PC-3 (cell line): ENCODE measurements around the gene CDC25A. TPM values are rescaled to one million over a fixed set of nuclear protein-coding genes. Genes with fewer than 3 reads are reported as not detected.

Source experiments
- ATAC-seq: fragments of 200-7000 bp; cut with Tn5 transposase; 2 replicates; pipeline ENCODE4 v1.9.1; 2020; ENCODE audit warnings: mild to moderate bottlenecking, moderate library complexity
- BruUV-seq: library from RNA; stranded (reverse); fragments of 400-500 nt; replicated peaks from 2 replicates; lab custom pipeline; 2021; lab: Mats Ljungman, UMichigan
- CTCF ChIA-PET: fragments of 300-600 bp; sonication (Branson Sonifier 250); formaldehyde crosslinking; loops from one replicate; lab custom pipeline; 2022; ENCODE audit warnings: antibody characterized with exemption; lab: Charles Lee
- POLR2A ChIA-PET: fragments of 300-600 bp; sonication (Branson Sonifier 250); formaldehyde crosslinking; loops from one replicate; lab custom pipeline; 2022; ENCODE audit warnings: antibody characterized with exemption; ENCODE audit not compliant: unreplicated experiment; lab: Charles Lee
- DNase-seq: peaks from one replicate; pipeline ENCODE4 v3.0.0-alpha.2; 2015
- H2AFZ ChIP-seq: fragments of 300-600 bp; sonication (generic); 2 replicates; pipeline ENCODE4 v1.6.0; 2016; ENCODE audit warnings: antibody characterized with exemption, low read length
- H3F3A ChIP-seq: fragments of 300-600 bp; sonication (generic); one replicate; pipeline ENCODE4 v1.6.0; 2017; ENCODE audit warnings: antibody characterized with exemption, low read length, control low read depth, mild to moderate bottlenecking; ENCODE audit not compliant: unreplicated experiment
- H3K27ac ChIP-seq: fragments of 300-600 bp; sonication (generic); 2 replicates; pipeline ENCODE4 v1.5.1; 2016; ENCODE audit warnings: mild to moderate bottlenecking, low read length
- H3K27me3 ChIP-seq: fragments of 300-600 bp; sonication (generic); 2 replicates; pipeline ENCODE4 v1.6.1; 2016; ENCODE audit warnings: low read length, mixed read lengths
- H3K36me3 ChIP-seq: fragments of 300-600 bp; sonication (generic); 2 replicates; pipeline ENCODE4 v1.6.1; 2016; ENCODE audit warnings: low read depth, mixed run types, low read length, mixed read lengths
- H3K4me1 ChIP-seq: fragments of 300-600 bp; sonication (generic); 2 replicates; pipeline ENCODE4 v1.5.1; 2016; ENCODE audit warnings: low read length; ENCODE audit not compliant: insufficient read depth
- H3K4me2 ChIP-seq: fragments of 300-600 bp; sonication (generic); 2 replicates; pipeline ENCODE4 v1.6.0; 2016; ENCODE audit warnings: low read length
- H3K4me3 ChIP-seq: fragments of 300-600 bp; sonication (generic); 2 replicates; pipeline ENCODE4 v1.5.1; 2016; ENCODE audit warnings: mild to moderate bottlenecking, low read length, mixed read lengths
- H3K79me2 ChIP-seq: fragments of 300-600 bp; sonication (generic); 2 replicates; pipeline ENCODE4 v1.6.1; 2017; ENCODE audit warnings: low read length, mixed read lengths
- H3K9ac ChIP-seq: fragments of 300-600 bp; sonication (generic); 2 replicates; pipeline ENCODE4 v1.6.0; 2016; ENCODE audit warnings: mild to moderate bottlenecking, low read length
- H3K9me2 ChIP-seq: fragments of 300-600 bp; sonication (generic); replicated peaks from 2 replicates; pipeline ENCODE4 v1.6.1; 2016; ENCODE audit warnings: mixed run types, low read length, mixed read lengths
- H3K9me3 ChIP-seq: fragments of 300-600 bp; sonication (generic); 2 replicates; pipeline ENCODE4 v1.6.1; 2016; ENCODE audit warnings: low read length, mixed read lengths
- H4K20me1 ChIP-seq: fragments of 300-600 bp; sonication (generic); 2 replicates; pipeline ENCODE4 v1.6.1; 2016; ENCODE audit warnings: low read length, mixed read lengths
- EZH2 ChIP-seq: fragments of 300-600 bp; sonication (generic); IDR thresholded peaks from one replicate; pipeline ENCODE4 v1.6.1; 2017; ENCODE audit warnings: antibody characterized with exemption, mild to moderate bottlenecking, low read length; ENCODE audit not compliant: unreplicated experiment
- EZH2phosphoT487 ChIP-seq: fragments of 300-600 bp; sonication (generic); IDR thresholded peaks from 2 replicates; pipeline ENCODE4 v1.6.1; 2018; ENCODE audit warnings: mild to moderate bottlenecking, antibody characterized with exemption, low read length, borderline replicate concordance
- intact Hi-C: fragments of 100-400 bp; cut with micrococcal nuclease; formaldehyde crosslinking; loops from 2 replicates; pipeline ENCODE4 v1.9.0; 2023
- total RNA-seq: library from RNA; depleted of rRNA; stranded (reverse); fragments of >200 nt; gene quantifications from 2 replicates; pipeline ENCODE4 v1.2.3, GENCODE V29; 2014
- TF ChIP-seq, protein P1 (sequence below): fragments of 300-600 bp; sonication (generic); conservative IDR thresholded peaks from 2 replicates; pipeline ENCODE4 v1.5.1; 2017; ENCODE audit warnings: antibody characterized with exemption, low read depth, mild to moderate bottlenecking, low read length

Gene CDC25A
- total RNA-seq, 1 experiment from 2014 or later: 43.0 TPM

DNA sequence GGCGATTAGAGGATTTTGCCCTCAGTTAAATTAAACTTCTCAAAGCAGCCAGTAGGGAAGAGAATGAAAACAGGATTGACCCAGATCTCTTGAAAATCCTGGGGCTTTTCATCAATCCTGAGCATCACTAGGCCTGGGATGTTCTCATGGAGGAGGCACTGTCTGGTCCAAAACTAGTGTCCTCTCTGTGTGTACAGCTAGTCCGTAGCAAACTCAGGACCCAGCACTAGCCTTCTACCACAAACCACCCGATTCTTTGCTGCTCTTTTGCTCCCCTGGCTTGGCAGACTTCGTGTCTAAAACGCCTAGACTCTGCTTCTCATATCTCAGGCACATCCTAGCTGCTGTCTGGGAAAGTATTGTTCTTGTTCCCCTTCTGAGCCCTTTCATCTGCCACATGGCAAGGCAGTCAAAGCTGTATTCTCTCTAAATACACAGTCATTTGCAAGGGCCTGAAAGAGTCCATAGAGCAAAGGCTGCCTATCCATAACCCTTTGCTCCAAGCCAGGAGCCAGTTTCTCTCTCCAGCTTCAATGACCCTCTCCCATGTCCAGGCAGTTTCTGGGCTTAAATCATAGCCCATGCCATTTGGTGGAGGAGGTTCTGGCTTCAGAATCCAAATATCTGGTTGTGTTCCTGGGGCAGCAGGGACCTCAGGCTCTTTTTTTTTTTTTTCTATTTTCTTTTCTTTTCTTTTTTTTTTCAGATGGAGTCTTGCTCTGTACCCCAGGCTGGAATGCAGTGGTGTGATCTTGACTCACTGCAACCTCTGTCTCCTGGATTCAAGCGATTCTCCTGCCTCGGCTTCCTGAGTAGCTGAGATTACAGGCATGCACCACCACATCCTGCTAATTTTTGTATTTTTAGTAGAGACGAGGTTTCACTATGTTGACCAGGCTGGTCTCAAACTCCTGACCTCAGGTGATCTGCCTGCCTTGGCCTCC is 52.4 kb downstream of the CDC25A start:
- Histone ChIP-seq H3K4me3 (no peak overlapping the region), H3K27ac (no peak overlapping the region), H2AFZ (no peak overlapping the region), H3K4me1 (no peaks in the 10 kb centered on the region), H3K9me2 (no peaks in the 10 kb centered on the region), H3K9me3 (no peaks in the 10 kb centered on the region), H3K9ac (no peak overlapping the region), H3K27me3 (no peaks in the 10 kb centered on the region), H3K4me2 (no peak overlapping the region), H3K36me3 (no peaks in the 10 kb centered on the region), H4K20me1 (no peaks in the 10 kb centered on the region), H3K79me2 (no peaks in the 10 kb centered on the region), H3F3A (no peaks in the 10 kb centered on the region)
- ATAC-seq (no peak), DNase-seq (no peak)
- BruUV-seq: no TSS peak
- CTCF ChIA-PET: interaction anchor here (0.5 kb wide), 1 partner anchor 10 kb away, joined by 12 read pairs; no protein-coding TSS in a partner anchor
- TF ChIP-seq EZH2phosphoT487: no peak
- TF ChIP-seq EZH2: no peak
- TF ChIP-seq, protein P1, sequence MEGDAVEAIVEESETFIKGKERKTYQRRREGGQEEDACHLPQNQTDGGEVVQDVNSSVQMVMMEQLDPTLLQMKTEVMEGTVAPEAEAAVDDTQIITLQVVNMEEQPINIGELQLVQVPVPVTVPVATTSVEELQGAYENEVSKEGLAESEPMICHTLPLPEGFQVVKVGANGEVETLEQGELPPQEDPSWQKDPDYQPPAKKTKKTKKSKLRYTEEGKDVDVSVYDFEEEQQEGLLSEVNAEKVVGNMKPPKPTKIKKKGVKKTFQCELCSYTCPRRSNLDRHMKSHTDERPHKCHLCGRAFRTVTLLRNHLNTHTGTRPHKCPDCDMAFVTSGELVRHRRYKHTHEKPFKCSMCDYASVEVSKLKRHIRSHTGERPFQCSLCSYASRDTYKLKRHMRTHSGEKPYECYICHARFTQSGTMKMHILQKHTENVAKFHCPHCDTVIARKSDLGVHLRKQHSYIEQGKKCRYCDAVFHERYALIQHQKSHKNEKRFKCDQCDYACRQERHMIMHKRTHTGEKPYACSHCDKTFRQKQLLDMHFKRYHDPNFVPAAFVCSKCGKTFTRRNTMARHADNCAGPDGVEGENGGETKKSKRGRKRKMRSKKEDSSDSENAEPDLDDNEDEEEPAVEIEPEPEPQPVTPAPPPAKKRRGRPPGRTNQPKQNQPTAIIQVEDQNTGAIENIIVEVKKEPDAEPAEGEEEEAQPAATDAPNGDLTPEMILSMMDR: no peak
- POLR2A ChIA-PET: no interaction called here
- intact Hi-C loops: no loop called here

DNA sequence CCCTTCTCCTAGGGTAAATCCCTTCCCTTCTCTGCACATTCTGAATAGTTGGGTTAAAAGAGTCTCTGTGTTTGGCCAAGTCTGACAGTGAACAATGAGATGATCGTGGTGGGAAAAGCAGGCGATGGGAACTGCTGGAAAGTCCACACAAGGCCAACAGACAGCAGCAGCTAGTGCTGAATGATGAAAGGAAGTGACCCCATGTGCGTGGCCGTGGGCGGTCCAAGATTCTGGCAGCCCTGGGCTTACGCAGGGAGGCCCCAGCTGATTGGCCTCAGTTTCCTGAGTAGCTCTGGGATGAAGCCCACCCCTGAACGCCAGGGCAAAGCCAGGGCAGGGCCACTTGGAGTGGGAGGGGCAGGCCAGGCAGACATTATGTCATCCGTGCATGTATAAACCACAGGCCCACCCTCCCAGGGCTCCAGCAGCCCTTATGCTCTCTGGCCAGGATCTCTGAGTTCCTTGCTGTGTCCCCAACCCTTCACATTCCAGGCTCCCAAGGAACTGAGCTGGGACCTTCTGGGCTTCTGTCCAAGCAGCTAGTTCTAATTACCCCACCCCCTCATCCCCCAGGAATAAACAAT is 57.8 kb downstream of the CDC25A start:
- no peak for ATAC-seq
- Histone ChIP-seq H4K20me1 (no peaks in the 10 kb centered on the region), H3K9me3 (no peaks in the 10 kb centered on the region), H3K27me3 (no peaks in the 10 kb centered on the region), H3K9ac (no peak overlapping the region), H3K9me2 (no peaks in the 10 kb centered on the region), H3F3A (no peaks in the 10 kb centered on the region), H3K4me2 (no peak overlapping the region), H2AFZ (no peak overlapping the region), H3K4me3 (no peak overlapping the region), H3K27ac (no peak overlapping the region), H3K36me3 (no peaks in the 10 kb centered on the region), H3K4me1 (no peaks in the 10 kb centered on the region), H3K79me2 (no peaks in the 10 kb centered on the region)
- CTCF ChIA-PET: no interaction called here
- intact Hi-C loops: no loop called here
- no peak for TF ChIP-seq EZH2
- no peak for TF ChIP-seq EZH2phosphoT487
- TF ChIP-seq, protein P1: no peak
- BruUV-seq: no TSS peak
- POLR2A ChIA-PET: no interaction called here
- no peak for DNase-seq

DNA sequence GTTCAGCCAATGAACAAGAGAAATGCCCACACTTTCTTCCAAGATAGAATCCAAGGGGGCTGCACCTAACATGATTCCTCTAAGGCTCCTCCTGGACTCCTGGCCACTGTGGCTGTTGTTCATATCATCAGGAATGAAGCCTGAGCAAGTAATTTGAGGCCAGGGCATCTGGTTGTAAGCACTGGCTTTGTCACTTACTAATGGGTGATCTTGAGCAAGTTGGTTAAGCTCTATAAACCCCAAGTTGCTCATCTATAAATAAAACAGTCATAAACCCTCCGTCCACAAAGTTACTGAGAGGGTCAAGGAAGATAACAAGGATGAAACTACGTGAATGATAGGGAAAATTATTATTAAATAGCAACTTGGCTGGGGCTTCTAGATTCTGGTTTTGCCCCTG is 58.3 kb downstream of the CDC25A start:
- ATAC-seq (no peak; the same call in 1 of the 2 replicates), DNase-seq (no peak)
- ChIA-PET POLR2A (no interaction called here), CTCF (no interaction called here)
- no peak overlapping the region for H2AFZ ChIP-seq
- H3K79me2 ChIP-seq: no peaks in the 10 kb centered on the region
- no peaks in the 10 kb centered on the region for H4K20me1 ChIP-seq
- intact Hi-C loops: no loop called here
- no peak overlapping the region for H3K9ac ChIP-seq
- H3K4me2 ChIP-seq: no peak overlapping the region
- H3K4me1 ChIP-seq: no peaks in the 10 kb centered on the region
- no peaks in the 10 kb centered on the region for H3F3A ChIP-seq
- no peak overlapping the region for H3K27ac ChIP-seq
- no peaks in the 10 kb centered on the region for H3K27me3 ChIP-seq
- no peak for TF ChIP-seq EZH2
- TF ChIP-seq, protein P1: no peak
- TF ChIP-seq EZH2phosphoT487: no peak
- H3K9me2 ChIP-seq: no peaks in the 10 kb centered on the region
- BruUV-seq: no TSS peak
- H3K9me3 ChIP-seq: no peaks in the 10 kb centered on the region
- H3K36me3 ChIP-seq: no peaks in the 10 kb centered on the region
- no peak overlapping the region for H3K4me3 ChIP-seq
